ENCODE measurements around the gene FEM1A.
"Not testable (repeated sequence)": the region's sequence is repeated elsewhere in the genome, so short reads cannot be mapped to it uniquely, and the experiment has no call there.

The FEM1A gene, protein sequence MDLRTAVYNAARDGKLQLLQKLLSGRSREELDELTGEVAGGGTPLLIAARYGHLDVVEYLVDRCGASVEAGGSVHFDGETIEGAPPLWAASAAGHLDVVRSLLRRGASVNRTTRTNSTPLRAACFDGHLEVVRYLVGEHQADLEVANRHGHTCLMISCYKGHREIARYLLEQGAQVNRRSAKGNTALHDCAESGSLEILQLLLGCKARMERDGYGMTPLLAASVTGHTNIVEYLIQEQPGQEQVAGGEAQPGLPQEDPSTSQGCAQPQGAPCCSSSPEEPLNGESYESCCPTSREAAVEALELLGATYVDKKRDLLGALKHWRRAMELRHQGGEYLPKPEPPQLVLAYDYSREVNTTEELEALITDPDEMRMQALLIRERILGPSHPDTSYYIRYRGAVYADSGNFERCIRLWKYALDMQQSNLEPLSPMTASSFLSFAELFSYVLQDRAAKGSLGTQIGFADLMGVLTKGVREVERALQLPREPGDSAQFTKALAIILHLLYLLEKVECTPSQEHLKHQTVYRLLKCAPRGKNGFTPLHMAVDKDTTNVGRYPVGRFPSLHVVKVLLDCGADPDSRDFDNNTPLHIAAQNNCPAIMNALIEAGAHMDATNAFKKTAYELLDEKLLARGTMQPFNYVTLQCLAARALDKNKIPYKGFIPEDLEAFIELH

DNA sequence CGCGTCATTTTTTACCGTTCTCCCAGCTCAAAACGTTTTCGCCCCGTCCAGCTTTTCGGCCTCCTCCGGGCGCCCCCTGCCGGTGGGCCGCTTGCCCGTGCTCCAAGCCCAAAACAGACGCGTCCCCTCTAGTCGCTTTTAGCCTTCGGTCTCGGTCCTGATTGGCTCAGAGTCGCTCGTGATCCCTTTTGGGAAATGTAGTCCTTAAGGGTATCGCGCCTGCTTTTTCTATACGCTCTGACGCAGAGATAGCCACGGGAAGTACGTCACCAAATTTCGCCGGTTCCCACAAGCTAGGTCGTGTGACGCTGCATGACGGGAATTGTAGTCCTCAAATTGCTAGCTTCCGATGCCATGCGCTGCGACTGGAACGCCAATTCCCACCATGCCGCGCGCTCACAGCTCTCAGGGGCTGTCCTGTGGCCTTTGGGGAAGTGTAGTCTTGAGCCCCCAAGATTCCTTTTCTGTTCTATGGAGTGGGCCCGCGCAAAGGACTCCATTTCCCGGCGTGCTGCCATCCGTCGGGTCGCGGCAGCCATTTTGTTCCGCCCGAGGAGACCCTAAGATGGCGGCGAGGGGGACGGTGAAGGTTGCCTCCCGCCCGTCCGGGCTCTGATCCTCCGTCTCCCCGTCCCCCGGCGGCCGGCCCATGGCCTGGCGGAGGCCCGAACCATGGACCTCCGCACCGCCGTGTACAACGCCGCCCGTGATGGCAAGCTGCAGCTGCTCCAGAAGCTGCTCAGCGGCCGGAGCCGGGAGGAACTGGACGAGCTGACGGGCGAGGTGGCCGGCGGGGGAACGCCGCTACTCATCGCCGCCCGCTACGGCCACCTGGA, at the start of gene FEM1A:
Gene FEM1A (plus strand): TSS at position 552 of the 836 bp plus-strand sequence. CDS start 121 bp downstream, at position 673.
- DNase-seq (ENCODE audit: low read depth) = peak; percentile 100

DNA sequence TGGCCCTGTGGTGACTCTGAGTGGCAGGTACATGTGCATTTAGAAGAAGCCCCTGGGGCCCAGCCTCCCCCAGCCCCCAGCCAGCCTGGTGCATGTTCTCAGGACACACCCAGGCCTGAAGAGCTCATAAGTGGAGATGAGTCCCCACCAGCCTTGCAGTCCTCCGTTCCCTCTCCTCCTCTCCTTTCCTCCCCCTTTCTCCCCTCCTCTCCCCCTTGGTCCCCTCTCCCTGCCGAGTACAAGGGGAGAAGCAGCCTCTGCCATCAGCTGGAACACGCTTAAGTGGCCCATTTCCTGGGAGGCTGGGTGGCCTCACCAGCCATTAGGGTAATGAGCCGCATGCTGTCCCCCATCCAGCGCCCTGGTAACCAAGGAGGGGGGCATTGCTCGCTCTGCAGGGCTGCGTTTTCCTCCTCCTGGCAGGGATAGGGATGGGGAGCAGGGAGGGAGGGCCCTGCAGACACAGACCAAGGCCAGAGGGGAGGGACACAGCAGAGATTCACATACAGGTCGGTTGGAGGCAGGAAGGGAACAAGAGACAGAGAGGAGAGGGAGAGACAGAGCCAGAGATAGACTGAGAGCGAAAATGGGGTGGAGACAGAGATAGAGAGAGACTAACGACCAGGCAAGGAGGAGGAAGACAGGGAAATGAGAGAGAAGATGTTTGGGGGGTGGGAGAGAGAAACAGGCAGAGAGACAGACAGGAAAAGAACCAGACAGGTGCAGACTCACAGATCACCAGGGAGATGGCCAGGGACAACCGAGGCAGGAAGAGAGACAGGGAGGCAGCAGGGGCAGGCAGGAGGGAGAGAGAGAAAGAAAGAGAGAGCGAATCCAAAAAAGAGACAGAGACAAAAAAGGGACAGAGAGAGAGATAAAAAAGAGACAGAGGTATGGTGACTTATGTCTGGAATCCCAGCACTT, 48.5 kb upstream of the FEM1A start:
- no peak for DNase-seq (ENCODE audit: low read depth)

DNA sequence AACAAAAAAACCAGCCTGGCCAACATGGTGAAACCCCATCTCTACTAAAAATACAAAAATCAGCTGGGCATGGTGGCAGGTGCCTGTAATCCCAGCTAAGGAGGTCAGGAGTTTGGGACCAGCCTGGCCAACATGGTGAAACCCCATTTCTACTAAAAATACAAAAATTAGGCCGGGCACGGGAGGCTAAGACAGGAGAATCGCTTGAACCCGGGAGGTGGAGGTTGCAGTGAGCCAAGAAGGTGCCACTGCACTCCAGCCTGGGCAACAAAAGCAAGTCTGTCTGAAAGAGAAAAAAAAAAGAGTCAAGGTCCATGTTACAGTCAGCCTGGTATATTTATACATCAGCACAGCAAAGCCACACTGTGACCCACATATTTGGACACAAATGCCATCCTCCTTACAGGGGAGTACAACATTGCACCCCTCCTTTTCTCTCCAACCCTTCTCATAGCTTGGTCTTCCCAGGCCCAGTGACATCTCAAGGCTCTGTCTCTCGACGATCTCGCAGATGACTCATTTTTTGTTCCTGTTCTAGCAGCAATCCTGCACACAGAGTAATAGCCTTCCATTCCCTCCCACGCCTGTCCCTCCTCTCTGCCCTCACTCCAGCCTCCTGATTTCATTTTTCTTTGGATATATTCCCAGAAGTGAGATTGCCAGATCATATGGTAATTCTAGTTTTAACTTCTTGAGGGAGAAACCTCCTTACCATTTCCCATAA, 46.9 kb upstream of the FEM1A start:
- peak; percentile 96 for DNase-seq (ENCODE audit: low read depth)

DNA sequence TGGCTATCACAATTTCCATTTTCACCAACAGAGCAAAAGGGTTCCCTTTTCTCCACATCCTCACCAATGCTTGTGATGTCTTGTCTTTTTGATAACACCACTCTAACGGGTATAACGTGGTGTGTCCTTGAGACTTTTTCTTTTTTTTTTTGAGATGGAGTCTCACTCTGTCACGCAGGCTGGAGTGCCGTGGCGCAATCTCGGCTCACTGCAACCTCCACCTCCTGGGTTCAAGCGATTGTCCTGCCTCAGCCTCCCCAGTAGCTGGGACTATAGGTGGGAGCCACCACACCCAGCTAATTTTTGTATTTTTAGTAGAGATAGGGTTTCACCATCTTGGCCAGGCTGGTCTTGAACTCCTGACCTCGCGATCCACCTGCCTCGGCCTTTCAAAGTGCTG, 46.4 kb upstream of the FEM1A start:
- not testable (repeated sequence) for DNase-seq (ENCODE audit: low read depth)

DNA sequence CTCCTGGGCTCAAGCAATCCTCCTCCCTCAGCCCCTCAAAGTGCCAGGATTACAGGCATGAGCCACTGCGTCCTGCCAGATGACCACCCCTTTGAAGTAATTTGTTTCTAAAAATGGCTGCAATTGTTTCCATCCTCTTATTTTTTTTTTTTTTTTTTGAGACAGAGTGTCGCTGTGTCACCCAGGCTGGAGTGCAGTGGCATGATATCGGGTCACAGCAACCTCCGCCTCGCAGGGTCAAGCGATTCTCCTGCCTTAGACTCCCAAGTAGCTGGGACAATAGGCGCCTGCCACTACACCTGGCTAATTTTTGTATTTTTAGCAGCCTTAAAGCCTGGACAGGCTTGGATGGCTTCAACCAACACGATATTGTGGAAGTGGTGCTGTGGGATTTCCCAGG, 45.5 kb upstream of the FEM1A start:
- no peak for DNase-seq (ENCODE audit: low read depth)

DNA sequence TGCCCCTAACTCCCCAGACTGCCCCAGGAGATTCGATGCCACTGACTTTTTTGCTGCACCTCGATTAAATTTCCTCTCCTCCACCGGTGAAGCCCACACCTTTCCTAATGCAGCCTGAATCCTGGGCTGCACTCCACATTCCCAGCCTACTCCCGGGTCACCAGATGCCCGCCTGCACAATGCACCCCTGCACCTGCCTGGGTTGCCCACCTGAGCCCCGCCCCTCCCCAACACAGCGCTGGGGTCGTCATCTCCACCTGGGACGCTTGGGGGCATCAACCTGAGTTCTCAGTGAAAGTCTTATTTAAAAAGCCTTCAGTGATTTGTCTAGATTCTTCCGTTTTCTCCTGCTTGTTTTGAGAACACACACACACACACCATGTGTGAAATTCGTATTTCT, 43.3 kb upstream of the FEM1A start:
- no peak for DNase-seq (ENCODE audit: low read depth)

DNA sequence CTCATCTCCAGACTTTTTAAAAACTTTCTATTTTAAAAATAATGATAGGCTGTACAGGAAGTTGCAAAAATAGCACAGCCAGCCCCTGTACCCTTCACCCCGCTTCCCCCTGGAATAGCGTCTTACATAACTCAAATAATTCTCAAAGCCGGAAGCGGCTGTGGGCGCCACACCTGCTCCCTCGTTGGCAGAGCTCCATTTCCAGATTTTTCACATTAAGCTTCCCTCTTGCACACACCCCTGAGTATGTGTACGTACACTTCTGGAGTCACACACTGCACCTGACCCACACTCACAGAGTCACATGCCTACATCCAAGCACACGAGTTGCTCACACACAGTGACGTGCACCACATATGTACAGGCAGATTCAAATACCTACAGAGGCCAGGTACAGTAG, 42.9 kb upstream of the FEM1A start:
- DNase-seq (ENCODE audit: low read depth) = no peak

DNA sequence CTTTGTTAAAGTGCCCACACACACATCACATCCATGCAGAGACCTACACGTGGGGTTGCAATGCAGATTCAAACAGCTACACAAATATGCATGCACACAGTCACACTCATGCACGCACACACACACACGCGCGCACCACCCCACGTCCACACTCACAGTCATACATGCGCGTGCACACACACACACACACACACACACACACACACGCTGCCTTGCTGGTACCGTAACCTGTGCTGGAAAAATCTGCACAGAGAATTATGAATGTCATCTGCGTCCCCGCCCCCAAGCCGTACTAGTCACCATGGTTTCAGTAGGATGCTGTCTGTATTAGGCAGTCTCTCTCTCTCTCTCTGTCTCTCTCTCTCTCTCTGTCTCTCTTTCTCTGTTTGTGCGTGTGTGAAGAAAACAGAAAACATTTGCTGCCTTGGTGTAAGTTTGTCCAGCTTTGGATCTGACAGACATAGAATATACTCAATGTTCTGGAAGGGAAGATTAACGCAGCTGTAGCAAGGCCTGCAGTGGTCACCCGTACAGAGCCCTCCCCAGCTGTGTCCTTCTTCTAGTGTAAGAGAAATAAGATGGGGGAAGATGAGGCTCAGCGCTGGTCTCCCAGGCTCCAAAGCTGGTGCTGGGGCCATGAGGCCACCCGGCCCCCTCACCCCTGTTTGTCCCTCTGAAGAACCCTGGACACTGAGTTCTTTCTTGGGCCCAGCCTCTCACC, 41.5 kb upstream of the FEM1A start:
- no peak for DNase-seq (ENCODE audit: low read depth)

DNA sequence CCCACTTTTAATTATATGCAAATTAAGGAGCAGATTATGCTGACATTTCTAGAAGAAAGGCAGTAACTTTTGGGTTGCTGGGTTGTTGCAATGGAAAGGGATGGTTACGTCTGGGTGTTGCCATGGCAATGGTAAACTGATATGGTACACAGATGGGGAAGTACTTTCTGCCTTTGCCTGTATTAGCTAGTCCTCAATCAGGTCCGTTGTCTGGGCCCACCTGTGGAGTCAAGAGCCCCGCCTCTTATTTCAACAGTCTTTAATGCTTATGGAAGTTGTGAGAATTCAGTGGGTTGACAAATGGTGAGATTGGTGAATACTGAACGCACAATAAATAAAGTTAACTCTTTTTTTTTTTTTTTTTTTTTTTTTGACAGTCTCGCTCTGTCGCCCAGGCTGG, 37.3 kb upstream of the FEM1A start:
- no peak for DNase-seq (ENCODE audit: low read depth)

DNA sequence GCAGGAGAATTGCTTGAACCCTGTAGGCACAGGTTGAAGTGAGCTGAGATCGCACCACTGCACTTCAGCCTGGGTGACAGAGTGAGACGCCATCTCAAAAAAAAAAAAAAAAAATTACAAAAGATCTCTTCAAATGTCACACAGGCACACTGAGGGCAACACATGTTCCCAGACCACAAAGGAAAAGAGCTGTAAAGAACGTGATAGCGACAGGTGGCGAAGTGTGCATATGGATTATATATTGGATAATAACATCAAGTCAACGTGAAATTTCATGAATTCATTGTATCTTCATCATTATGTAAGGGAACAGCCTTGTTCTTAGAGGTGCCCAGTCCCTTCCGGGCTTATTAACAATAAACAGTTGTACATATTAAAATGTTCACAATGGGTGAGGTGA, 36.1 kb upstream of the FEM1A start:
- no peak for DNase-seq (ENCODE audit: low read depth)

DNA sequence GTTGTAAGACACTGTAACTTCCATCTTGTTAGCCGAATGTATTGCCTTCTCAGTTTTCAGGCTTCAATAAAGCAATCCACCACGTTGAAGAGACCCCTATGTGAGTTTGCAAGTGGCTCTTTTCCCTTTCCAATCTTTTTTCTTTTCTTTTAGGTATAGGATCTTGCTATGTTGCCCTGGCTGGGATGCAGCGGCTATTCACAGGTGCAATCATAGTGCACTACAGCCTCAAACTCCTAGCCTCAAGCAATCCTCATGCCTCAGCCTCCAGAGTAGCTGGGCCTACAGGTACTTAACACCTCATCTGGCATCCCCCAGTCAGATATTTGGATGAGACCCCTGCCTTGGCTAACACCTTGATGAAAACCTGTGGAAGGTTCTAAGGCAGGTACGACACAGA, 33.5 kb upstream of the FEM1A start:
- no peak for DNase-seq (ENCODE audit: low read depth)

DNA sequence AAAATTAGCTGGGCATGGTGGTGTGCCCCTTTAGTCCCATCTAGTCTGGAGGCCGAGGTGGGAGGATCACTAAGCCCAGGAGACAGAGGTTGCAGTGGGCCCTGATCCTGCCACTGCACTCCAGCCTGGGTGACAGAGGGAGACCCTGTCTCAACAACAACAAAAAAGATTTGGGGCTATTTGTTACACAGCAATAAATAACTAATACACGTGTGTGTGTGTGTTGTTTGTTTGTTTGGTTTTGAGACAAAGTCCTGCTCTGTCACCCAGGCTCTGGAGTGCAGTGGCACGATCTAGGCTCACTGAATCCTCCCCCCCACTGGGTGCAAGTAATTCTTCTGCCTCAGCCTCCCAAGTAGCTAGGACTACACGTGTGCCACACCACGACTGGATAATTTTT, 32.9 kb upstream of the FEM1A start:
- DNase-seq (ENCODE audit: low read depth) = no peak

DNA sequence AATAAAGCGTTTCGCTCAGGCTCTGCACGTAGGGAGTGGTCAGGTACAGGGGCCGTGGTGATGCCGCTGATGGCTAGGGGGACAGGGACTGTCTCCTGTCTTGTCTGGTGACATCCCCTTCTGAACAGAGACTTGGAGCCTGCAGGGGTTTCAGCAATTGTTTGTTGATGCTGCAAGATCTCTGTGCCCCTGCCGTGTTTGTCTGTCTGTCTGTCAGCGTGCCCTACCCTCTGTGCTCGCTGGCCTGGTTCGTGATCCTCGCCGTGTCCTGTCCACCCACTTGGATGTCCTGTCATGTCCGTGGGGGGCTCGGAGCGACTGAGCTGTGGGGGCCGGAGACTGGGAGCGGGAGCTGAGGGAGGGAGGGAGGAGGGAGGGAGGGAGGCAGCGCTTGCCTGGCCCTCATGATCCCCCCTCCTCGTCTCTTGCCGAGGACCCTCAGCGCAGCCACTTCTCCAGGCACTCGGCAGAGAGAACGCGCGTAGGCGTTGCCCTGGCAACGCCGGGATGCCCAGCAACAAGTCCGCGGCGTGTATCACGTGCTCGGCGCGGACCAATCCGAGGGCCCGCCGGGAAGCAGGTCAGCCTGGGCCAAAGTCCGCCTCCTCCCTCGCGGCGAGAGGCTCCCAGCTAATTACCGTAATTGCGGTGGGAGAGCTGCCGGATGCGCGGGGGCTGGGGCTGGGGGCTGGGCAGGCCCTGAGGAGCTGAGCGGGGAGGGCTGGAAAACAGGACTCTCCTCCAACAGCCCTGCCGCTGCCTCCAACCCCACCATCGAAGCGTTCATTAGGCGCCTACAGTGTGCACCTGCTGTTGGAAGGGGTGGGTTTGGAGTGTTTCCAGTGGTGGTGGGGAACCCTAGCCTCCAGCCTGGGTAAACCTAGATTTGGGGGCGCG, 31.9 kb upstream of the FEM1A start:
- DNase-seq (ENCODE audit: low read depth) = peak; percentile 69

DNA sequence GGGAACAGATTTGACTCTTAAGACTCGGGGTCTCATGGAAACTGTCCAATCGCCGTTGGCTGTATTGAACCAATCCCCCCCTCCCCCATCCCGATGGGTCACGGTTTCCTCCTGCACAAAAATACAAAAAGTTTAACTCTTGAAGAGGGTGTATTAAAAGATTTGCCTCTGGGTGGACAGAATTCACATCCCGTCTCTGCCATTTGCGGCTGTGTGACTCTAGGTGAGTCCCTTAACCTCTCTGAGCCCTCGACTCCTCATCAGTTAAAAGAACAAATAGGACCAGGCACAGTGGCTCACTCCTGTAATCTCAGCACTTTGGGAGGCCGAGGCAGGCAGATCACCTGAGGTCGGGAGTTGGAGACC, 31.3 kb upstream of the FEM1A start:
- DNase-seq (ENCODE audit: low read depth) = no peak

DNA sequence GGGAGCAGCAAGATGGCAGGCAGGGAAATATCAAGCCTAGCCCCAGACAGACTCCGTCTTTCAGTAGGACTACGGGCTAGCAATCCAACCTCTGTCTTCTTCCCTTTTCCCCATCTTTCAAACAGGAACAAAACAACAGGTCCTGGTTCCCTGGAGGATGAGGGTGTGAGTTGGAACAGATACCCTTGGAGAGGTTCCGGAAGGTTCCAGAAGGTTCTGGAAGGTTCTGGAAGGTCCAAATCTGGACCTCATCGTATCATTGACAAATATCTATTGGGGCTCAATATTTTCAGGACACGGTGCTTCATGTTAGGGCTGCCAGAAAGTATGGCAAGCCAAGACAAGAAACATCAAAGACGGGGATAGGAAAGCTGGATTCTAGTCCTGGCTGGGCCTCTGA, 28.5 kb upstream of the FEM1A start:
- no peak for DNase-seq (ENCODE audit: low read depth)

DNA sequence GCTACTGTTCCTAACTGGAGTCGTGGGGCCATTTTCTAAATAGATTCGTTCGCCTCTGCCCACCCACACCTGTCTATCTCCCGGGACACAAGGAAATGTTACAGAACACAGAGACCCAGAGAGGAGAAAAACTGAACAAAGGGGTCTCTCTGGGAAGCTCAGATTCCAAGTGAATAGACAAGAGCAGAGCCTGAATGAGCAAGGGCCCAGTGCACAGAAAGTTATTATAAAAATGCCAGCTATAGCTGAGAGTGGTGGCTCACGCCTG, 27.2 kb upstream of the FEM1A start:
- no peak for DNase-seq (ENCODE audit: low read depth)

DNA sequence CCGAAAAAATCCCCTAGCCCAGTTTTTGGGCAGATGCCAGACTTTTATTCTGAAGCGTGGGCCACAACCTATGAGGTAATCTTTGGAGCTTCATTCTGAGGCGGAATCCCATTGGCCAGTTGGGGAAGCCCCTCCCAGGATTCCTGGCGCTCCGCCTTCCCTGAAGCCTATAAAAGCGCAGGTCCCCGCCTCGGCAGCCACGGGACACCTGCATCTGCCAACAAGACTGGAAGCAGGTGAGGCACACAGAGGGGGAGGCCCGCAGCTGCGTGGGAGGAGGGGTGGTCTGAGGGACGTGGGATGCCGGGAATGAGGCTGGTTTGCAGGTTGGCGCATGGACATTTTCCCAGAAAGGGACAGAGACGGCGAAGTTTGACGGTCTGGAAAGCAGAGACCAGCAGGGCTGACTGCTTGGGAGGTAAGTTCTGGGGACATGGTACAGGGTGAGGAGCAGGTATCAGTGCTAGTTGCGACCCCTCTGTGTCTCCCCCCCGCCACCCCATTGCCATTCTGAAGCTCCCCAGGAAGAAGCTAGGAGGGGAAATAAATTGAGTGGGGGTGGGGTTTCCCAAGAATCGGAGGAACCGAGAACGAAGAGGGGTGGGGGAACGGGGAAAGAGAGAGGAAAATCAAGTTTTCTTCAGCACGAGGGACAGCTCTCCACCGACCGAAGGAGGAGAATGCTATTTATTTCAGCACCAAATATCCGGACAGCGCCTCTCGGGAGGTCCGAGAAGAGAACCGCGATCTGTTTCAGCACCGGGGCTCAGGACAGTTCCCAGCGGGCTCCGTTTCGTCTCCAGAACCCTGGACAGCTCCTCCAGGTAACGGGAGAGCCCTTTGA, 22.4 kb upstream of the FEM1A start:
- peak; percentile 73 for DNase-seq (ENCODE audit: low read depth)

DNA sequence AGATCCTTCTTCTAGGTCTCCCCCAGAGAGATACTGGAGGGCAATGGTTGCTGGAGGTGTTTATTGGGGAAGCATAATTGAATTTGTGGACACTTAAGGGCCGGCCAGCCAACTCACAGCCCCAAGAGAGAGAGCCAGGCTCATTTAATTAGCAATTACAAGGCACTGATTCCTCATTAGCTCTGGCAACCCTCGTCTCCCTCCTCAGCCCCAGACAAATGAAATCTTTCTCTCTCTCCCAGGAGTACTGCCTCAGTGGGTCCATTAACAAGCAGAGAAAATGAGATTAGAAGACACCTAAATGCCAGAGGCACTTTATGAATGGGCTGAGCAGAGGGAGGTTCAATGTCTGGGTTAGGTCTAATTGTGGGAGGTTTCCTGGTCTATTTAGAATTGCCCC, 19.0 kb upstream of the FEM1A start:
- DNase-seq (ENCODE audit: low read depth) = no peak
